ENCODE measurements around the gene CBFA2T2. TPM values are rescaled to one million over a fixed set of nuclear protein-coding genes. Genes with fewer than 3 reads are reported as not detected.
A peak's percentile ranks its signal among the peaks of the same experiment; 100 is the strongest.

The CBFA2T2 gene
- total and polyA plus RNA-seq, 2 donors (not counting 1 experiment from before 2014, with no cell fraction given) = 26.9 to 30.0 TPM

DNA sequence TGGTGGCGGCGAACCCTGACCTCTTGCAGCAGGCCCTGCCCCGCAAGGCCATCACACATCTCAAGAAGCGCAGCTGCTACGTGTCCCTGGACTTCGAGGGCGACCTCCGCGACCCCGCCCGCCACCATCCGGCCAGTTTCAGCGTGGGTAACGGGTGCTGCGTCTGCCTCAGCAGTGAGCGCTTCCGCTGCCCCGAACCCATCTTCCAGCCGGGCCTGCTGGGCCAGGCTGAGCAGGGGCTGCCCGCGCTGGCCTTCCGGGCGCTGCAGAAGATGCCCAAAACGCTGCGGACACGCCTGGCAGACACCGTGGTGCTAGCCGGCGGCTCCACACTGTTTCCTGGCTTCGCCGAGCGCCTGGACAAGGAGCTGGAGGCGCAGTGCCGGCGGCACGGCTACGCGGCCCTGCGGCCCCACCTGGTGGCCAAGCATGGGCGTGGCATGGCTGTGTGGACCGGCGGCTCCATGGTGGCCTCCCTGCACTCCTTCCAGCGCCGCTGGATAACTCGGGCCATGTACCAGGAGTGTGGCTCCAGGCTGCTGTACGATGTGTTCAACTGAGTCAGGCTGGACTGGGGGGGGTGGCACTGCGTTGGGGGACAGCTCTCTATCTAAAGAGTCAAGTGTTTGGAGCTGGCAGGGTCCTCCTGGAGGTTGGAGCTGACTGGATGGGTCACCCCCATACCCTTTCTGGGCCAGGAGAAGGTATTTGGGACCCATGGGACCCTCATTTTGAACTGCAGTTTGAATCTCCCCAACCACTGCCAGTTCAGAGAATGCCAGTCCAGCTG, 178.0 kb downstream of the CBFA2T2 start:
- peak overlapping the region; percentile 98 for H3K4me3 Mint-ChIP-seq
- no peak for TF ChIP-seq EZH2 (IDR thresholded peaks at IDR 0.05; ENCODE audit: borderline replicate concordance, insufficient read depth, low read depth, low read length, poor library complexity, severe bottlenecking)
- TF ChIP-seq, protein P1, sequence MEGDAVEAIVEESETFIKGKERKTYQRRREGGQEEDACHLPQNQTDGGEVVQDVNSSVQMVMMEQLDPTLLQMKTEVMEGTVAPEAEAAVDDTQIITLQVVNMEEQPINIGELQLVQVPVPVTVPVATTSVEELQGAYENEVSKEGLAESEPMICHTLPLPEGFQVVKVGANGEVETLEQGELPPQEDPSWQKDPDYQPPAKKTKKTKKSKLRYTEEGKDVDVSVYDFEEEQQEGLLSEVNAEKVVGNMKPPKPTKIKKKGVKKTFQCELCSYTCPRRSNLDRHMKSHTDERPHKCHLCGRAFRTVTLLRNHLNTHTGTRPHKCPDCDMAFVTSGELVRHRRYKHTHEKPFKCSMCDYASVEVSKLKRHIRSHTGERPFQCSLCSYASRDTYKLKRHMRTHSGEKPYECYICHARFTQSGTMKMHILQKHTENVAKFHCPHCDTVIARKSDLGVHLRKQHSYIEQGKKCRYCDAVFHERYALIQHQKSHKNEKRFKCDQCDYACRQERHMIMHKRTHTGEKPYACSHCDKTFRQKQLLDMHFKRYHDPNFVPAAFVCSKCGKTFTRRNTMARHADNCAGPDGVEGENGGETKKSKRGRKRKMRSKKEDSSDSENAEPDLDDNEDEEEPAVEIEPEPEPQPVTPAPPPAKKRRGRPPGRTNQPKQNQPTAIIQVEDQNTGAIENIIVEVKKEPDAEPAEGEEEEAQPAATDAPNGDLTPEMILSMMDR (IDR thresholded peaks at IDR 0.05) = peak; percentile 84
- Histone ChIP-seq H3K9me3 (ENCODE audit: control extremely low read depth in 1 of 3, control insufficient read depth in 2 of 3, insufficient read depth in 1 of 3, low read length in 2 of 3) (no peaks in the 10 kb centered on the region), H3K79me2 (ENCODE audit: control insufficient read depth, insufficient read depth, low read length) (peaks cover 3% of the 10 kb centered on the region), H4K20me1 (ENCODE audit: control insufficient read depth, insufficient read depth, low read length, poor library complexity, severe bottlenecking) (no peaks in the 10 kb centered on the region), H3K4me2 (replicated peaks; ENCODE audit: low read depth, low read length, poor library complexity, severe bottlenecking) (peak overlapping the region; percentile 98), H2AFZ (ENCODE audit: insufficient read depth, low read depth, low read length, poor library complexity, severe bottlenecking) (peak overlapping the region; percentile 82), H3K9ac (ENCODE audit: low read length) (peak overlapping the region; percentile 67), H3K36me3 (replicated peaks in 1 of 2; ENCODE audit: control extremely low read depth in 1 of 2, control insufficient read depth in 1 of 2, extremely low read depth in 1 of 2, insufficient read depth in 2 of 2, low read length in 1 of 2) (no peaks in the 10 kb centered on the region), H3K27ac (ENCODE audit: low read length in 2 of 2) (peak overlapping the region in 1 of 2 donors; percentile 55), H3K4me3 (ENCODE audit: control extremely low read depth in 1 of 5, extremely low read depth in 1 of 5, insufficient read depth in 1 of 5, low read depth in 2 of 5, low read length in 4 of 5) (peak overlapping the region; percentile 26 to 79 (median 68)), H3K27me3 (replicated peaks in 1 of 4; ENCODE audit: control extremely low read depth in 1 of 4, control insufficient read depth in 3 of 4, insufficient read depth in 4 of 4, low read length in 3 of 4) (no peaks in the 10 kb centered on the region), H3K4me1 (ENCODE audit: control insufficient read depth in 2 of 2, insufficient read depth in 2 of 2, low read length in 2 of 2) (peaks cover 16 to 40% of the 10 kb centered on the region in 2 donors)
- ChIA-PET CTCF (interaction anchor here (0.6 to 6.1 kb wide), 50 partner anchors 7 to 402 kb away, joined by 3 to 61 read pairs (median 5); partner anchors contain the start of genes CBFA2T2, CDK5RAP1, PXMP4 and SNTA1), POLR2A (interaction anchor here (0.6 to 2.4 kb wide), 8 partner anchors 12 to 224 kb away, joined by 3 to 12 read pairs (median 6); partner anchors contain the start of genes CBFA2T2, PXMP4, SNTA1 and ZNF341)
- 7% methylated on average over 46 of the region's 47 CpGs for whole genome bisulfite sequencing (ENCODE audit: insufficient coverage)
- peak overlapping the region; percentile 81 for H3K27ac Mint-ChIP-seq
- H3K9me3 Mint-ChIP-seq (ENCODE audit: insufficient read depth) = no peaks in the 10 kb centered on the region
- no peaks in the 10 kb centered on the region for H3K27me3 Mint-ChIP-seq
- peaks cover 34% of the 10 kb centered on the region for H3K4me1 Mint-ChIP-seq
- ATAC-seq (ENCODE audit: low read depth) = peak; percentile 48
- DNase-seq = peak; percentile 86
- intact Hi-C loops (cut with micrococcal nuclease) = loop anchor here (1.0 to 5.0 kb wide), 7 partner anchors 64 to 399 kb away; partner anchors contain the start of genes CDK5RAP1 and RALY

All from B cell (primary cell).